Sigmoid colon (tissue), 4 donors: Measurements from ENCODE around the gene FAM210A.

Source experiments
- EP300 ChIP-seq, 4 donors: sonication (generic); formaldehyde crosslinking; IDR thresholded peaks; one replicate each; pipeline ENCODE4 v1.6.1; 2017; ENCODE audit warnings: antibody characterized with exemption in 4 of 4
- POLR2AphosphoS5 ChIP-seq, 4 donors: sonication (generic); formaldehyde crosslinking; IDR thresholded peaks; one replicate each; pipeline ENCODE4 v1.6.1; 2017; ENCODE audit warnings: antibody characterized with exemption in 4 of 4
- TF ChIP-seq, protein P1 (sequence below), 4 experiments: fragments of 450-650 bp in 3 of 4; fragments of 200-600 bp in 1 of 4; IDR thresholded peaks; one replicate each; pipeline ENCODE4 v1.5.1; 2016 to 2019; ENCODE audit warnings: antibody characterized with exemption in 4 of 4, mild to moderate bottlenecking in 3 of 4, moderate library complexity in 2 of 4

- TF ChIP-seq, protein P1, sequence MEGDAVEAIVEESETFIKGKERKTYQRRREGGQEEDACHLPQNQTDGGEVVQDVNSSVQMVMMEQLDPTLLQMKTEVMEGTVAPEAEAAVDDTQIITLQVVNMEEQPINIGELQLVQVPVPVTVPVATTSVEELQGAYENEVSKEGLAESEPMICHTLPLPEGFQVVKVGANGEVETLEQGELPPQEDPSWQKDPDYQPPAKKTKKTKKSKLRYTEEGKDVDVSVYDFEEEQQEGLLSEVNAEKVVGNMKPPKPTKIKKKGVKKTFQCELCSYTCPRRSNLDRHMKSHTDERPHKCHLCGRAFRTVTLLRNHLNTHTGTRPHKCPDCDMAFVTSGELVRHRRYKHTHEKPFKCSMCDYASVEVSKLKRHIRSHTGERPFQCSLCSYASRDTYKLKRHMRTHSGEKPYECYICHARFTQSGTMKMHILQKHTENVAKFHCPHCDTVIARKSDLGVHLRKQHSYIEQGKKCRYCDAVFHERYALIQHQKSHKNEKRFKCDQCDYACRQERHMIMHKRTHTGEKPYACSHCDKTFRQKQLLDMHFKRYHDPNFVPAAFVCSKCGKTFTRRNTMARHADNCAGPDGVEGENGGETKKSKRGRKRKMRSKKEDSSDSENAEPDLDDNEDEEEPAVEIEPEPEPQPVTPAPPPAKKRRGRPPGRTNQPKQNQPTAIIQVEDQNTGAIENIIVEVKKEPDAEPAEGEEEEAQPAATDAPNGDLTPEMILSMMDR (IDR thresholded peaks at IDR 0.05), result no peak
- TF ChIP-seq POLR2AphosphoS5 (IDR thresholded peaks at IDR 0.05) (no peak), EP300 (IDR thresholded peaks at IDR 0.05) (no peak)
These were observed 108.4 kb downstream of the FAM210A start for GRCh38 chr18:13617826-13618515.
